Neuronal stem cell (in vitro differentiated cells): ENCODE measurements around the gene PCYOX1L.

Source experiments
- DNase-seq: peaks from one replicate; pipeline ENCODE4 v3.0.0-alpha.2; 2013; ENCODE audit warnings: low spot score
- H2AFZ ChIP-seq: one replicate; pipeline ENCODE4 v1.6.1; 2013; ENCODE audit warnings: mild to moderate bottlenecking, low read length, inconsistent platforms
- H2AK5ac ChIP-seq: 2 replicates; pipeline ENCODE4 v1.6.1; 2013; ENCODE audit warnings: low read depth, mild to moderate bottlenecking, inconsistent platforms, low read length, moderate library complexity, mixed read lengths
- H2BK120ac ChIP-seq: 2 replicates; pipeline ENCODE4 v1.6.1; 2013; ENCODE audit warnings: low read depth, mild to moderate bottlenecking, inconsistent platforms, low read length, moderate library complexity, mixed read lengths
- H2BK12ac ChIP-seq: one replicate; pipeline ENCODE4 v1.6.1; 2013; ENCODE audit warnings: low read length, inconsistent platforms
- H2BK15ac ChIP-seq: 2 replicates; pipeline ENCODE4 v1.6.1; 2013; ENCODE audit warnings: mild to moderate bottlenecking, low read length, inconsistent platforms, mixed read lengths
- H2BK5ac ChIP-seq: one replicate; pipeline ENCODE4 v1.6.1; 2013; ENCODE audit warnings: inconsistent platforms, mild to moderate bottlenecking, low read length, moderate library complexity
- H3K14ac ChIP-seq: one replicate; pipeline ENCODE4 v1.6.1; 2013; ENCODE audit warnings: low read length, inconsistent platforms
- H3K18ac ChIP-seq: 2 replicates; pipeline ENCODE4 v1.6.1; 2013; ENCODE audit warnings: low read length, inconsistent platforms
- H3K23ac ChIP-seq: 2 replicates; pipeline ENCODE4 v1.6.1; 2013; ENCODE audit warnings: low read depth, mild to moderate bottlenecking, mixed read lengths, low read length, inconsistent platforms; ENCODE audit not compliant: poor library complexity
- H3K27ac ChIP-seq: replicated peaks from 3 replicates; pipeline ENCODE4 v1.5.1; 2013; ENCODE audit warnings: low read length, inconsistent platforms
- H3K27me3 ChIP-seq, 3 experiments: 2 replicates each; pipeline ENCODE4 v1.6.1; 2013; ENCODE audit warnings: low read length in 3 of 3, mild to moderate bottlenecking in 2 of 3, inconsistent platforms in 1 of 3, low read depth in 1 of 3, mixed read lengths in 1 of 3, moderate library complexity in 1 of 3; ENCODE audit not compliant: control insufficient read depth in 3 of 3, insufficient read depth in 3 of 3
- H3K36me3 ChIP-seq, 2 donors: replicated peaks in 1 of 2; 2 replicates each; pipeline ENCODE4 v1.6.1; 2013; ENCODE audit warnings: low read length in 2 of 2; ENCODE audit not compliant: control insufficient read depth in 2 of 2, insufficient read depth in 2 of 2
- H3K4ac ChIP-seq: 2 replicates; pipeline ENCODE4 v1.6.1; 2013; ENCODE audit warnings: inconsistent platforms, mild to moderate bottlenecking, low read length, moderate library complexity
- H3K4me1 ChIP-seq, 2 donors: 1 replicate in 1 of 2; 2 replicates in 1 of 2; pipeline ENCODE4 v1.6.1; 2013; ENCODE audit warnings: low read length in 2 of 2, low read depth in 1 of 2; ENCODE audit not compliant: control insufficient read depth in 2 of 2, insufficient read depth in 1 of 2
- H3K4me2 ChIP-seq: one replicate; pipeline ENCODE4 v1.6.1; 2013; ENCODE audit warnings: mild to moderate bottlenecking, low read length, inconsistent platforms; ENCODE audit not compliant: insufficient read depth, poor library complexity, severe bottlenecking
- H3K4me3 ChIP-seq, 2 donors: 2 replicates each; pipeline ENCODE4 v1.5.1; 2013; ENCODE audit warnings: low read length in 2 of 2, mild to moderate bottlenecking in 2 of 2, inconsistent platforms in 1 of 2, moderate library complexity in 1 of 2
- H3K79me1 ChIP-seq: one replicate; pipeline ENCODE4 v1.6.1; 2013; ENCODE audit warnings: low read depth, mild to moderate bottlenecking, inconsistent platforms, low read length, moderate library complexity
- H3K9ac ChIP-seq: one replicate; pipeline ENCODE4 v1.6.1; 2013; ENCODE audit warnings: mild to moderate bottlenecking, low read depth, low read length, inconsistent platforms; ENCODE audit not compliant: poor library complexity
- H3K9me3 ChIP-seq, 2 donors: replicated peaks in 1 of 2; 2 replicates each; pipeline versions ENCODE3 to v1.6.1; 2013; ENCODE audit warnings: low read length in 2 of 2, mild to moderate bottlenecking in 2 of 2, inconsistent platforms in 1 of 2, low read depth in 1 of 2, mixed read lengths in 1 of 2, moderate library complexity in 1 of 2; ENCODE audit not compliant: control insufficient read depth in 2 of 2, insufficient read depth in 1 of 2
- H4K8ac ChIP-seq: one replicate; pipeline ENCODE4 v1.6.1; 2013; ENCODE audit warnings: low read depth, mild to moderate bottlenecking, inconsistent platforms, low read length, moderate library complexity
- H4K91ac ChIP-seq: one replicate; pipeline ENCODE4 v1.6.1; 2013; ENCODE audit warnings: low read length, low read depth, mild to moderate bottlenecking, inconsistent platforms; ENCODE audit not compliant: poor library complexity
- WGBS, 2 donors: extraction: QIAGEN DNeasy Blood & Tissue Kit; methylation state at CpG; one replicate each; pipeline ENCODE4 v1.1.7; 2013; ENCODE audit warnings: missing lambda C conversion rate in 2 of 2, mixed read lengths in 1 of 2; ENCODE audit not compliant: insufficient read length in 2 of 2, insufficient replicate concordance in 1 of 2; ENCODE audit errors: extremely low coverage in 2 of 2; 5-methylcytosine and 5-hydroxymethylcytosine counted together

Gene PCYOX1L

DNA sequence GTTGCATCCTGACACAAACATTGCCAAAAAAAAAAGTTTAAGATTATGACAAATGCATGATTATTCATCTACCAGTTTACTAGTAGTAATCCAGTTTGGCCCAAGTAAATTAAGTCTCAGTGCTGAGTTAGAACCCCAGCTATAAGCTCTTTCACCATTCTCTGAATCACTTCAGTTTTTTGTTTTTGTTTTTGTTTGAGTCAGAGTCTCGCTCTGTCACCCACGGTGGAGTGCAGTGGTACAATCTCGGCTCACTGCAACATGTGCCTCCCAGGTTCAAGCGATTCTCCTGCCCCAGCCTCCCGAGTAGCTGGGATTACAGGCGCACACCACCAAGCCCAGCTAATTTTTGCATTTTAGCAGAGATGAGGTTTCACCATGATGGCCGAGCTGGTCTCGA is 1.5 kb upstream of the PCYOX1L start:
- H3K4ac ChIP-seq, result no peak overlapping the region
- no peak overlapping the region for H2BK12ac ChIP-seq
- no peak overlapping the region for H2BK120ac ChIP-seq
- H3K79me1 ChIP-seq, result no peaks in the 10 kb centered on the region
- H3K23ac ChIP-seq, result no peak overlapping the region
- no peak overlapping the region for H3K27ac ChIP-seq
- no peak overlapping the region for H3K18ac ChIP-seq
- H3K27me3 ChIP-seq, result no peaks in the 10 kb centered on the region
- H3K9ac ChIP-seq, result no peak overlapping the region
- H2AFZ ChIP-seq, result no peak overlapping the region
- no peaks in the 10 kb centered on the region for H3K9me3 ChIP-seq
- no peak overlapping the region for H3K4me3 ChIP-seq
- peaks cover 5 to 48% of the 10 kb centered on the region in 2 donors for H3K36me3 ChIP-seq
- no peak overlapping the region for H2AK5ac ChIP-seq
- H2BK5ac ChIP-seq, result no peak overlapping the region
- no peak for DNase-seq
- no peak overlapping the region for H4K91ac ChIP-seq
- H3K4me1 ChIP-seq, result peaks cover 3 to 5% of the 10 kb centered on the region in 2 donors
- WGBS, 2 donors, result no CpG with 5 or more reads among the region's 8 CpGs
- no peak overlapping the region for H3K4me2 ChIP-seq
- no peak overlapping the region for H3K14ac ChIP-seq
- no peak overlapping the region for H2BK15ac ChIP-seq
- H4K8ac ChIP-seq, result no peak overlapping the region

DNA sequence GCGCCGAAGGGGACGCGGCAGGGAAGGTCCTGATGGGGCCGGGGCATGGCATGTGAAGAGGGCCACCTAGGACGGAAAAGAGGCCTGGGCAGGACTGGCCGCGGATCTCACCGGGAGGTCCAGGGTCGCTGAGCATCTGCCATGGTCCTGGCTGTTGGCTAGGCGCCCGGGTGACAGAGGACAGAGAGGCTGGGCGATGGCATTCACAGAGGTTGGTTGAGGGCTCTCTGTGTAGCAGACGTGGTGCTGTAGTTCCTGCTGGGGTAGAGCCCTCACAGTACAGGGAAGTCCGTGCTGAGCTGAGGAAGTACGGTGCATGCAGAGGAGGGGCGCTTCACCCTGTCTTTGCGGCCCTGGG is 427 bp downstream of the PCYOX1L start:
- H3K4ac ChIP-seq, result no peak overlapping the region
- peak overlapping the region; percentile 99 for H4K8ac ChIP-seq
- H4K91ac ChIP-seq, result no peak overlapping the region
- H2BK120ac ChIP-seq, result no peak overlapping the region
- H3K9ac ChIP-seq, result peak overlapping the region; percentile 80
- peaks cover 3 to 5% of the 10 kb centered on the region in 2 donors for H3K4me1 ChIP-seq
- H3K14ac ChIP-seq, result no peak overlapping the region
- peak overlapping the region; percentile 97 for H3K18ac ChIP-seq
- peak overlapping the region; percentile 76 for H2AK5ac ChIP-seq
- no peak overlapping the region for H3K27ac ChIP-seq
- no peaks in the 10 kb centered on the region for H3K27me3 ChIP-seq
- H3K4me2 ChIP-seq, result peak overlapping the region; percentile 90
- peak overlapping the region; percentile 54 for H2BK5ac ChIP-seq
- H3K79me1 ChIP-seq, result no peaks in the 10 kb centered on the region
- DNase-seq, result no peak
- peak overlapping the region; percentile 10 for H2BK15ac ChIP-seq
- H3K9me3 ChIP-seq, result no peaks in the 10 kb centered on the region
- H2AFZ ChIP-seq, result peak overlapping the region; percentile 97
- H3K4me3 ChIP-seq, result peak overlapping the region; percentile 88 to 92
- H3K36me3 ChIP-seq, result peaks cover 2 to 29% of the 10 kb centered on the region in 2 donors
- H3K23ac ChIP-seq, result peak overlapping the region; percentile 71
- no peak overlapping the region for H2BK12ac ChIP-seq
- WGBS, 2 donors, result no CpG with 5 or more reads among the region's 18 CpGs

DNA sequence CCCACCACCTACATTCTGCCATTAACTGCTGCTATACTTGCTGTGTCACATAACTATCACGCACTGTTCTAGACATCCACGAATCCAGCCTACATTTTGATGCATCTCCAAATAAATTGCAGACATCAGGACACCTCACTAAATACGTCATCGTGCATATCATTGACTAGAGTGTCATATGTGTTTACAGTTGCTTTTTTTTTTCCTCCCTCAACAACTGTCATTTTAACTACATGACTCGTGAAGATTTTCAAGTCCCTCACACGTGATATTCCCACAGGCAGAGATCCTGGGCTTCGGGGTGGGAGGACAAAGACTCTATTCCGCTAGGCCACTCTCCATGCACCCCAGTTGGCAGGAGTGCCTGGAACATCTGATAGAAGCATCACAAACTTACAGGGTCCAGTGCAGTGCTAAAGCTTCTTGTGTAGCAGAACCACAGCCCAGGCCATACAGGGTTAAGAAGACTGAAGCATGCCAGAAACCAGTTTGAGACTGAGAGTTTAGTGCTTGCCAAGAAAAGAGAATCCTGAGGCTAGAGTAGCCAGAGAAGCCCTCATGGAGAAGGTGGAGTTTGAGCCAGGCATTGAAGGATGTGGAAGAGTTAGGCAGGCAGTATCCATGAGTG is 1.1 kb downstream of the PCYOX1L start:
- H2AFZ ChIP-seq, result no peak overlapping the region
- H2AK5ac ChIP-seq, result no peak overlapping the region
- no peak overlapping the region for H3K14ac ChIP-seq
- H3K18ac ChIP-seq, result no peak overlapping the region
- H3K4me1 ChIP-seq, result peaks cover 5 to 7% of the 10 kb centered on the region in 2 donors
- no peak overlapping the region for H2BK12ac ChIP-seq
- H3K4me3 ChIP-seq, result peak overlapping the region in 1 of 2 donors; percentile 88
- no peak overlapping the region for H2BK120ac ChIP-seq
- no peak overlapping the region for H3K4ac ChIP-seq
- H4K91ac ChIP-seq, result no peak overlapping the region
- no peak overlapping the region for H3K4me2 ChIP-seq
- no peaks in the 10 kb centered on the region for H3K27me3 ChIP-seq
- H3K9me3 ChIP-seq, result no peaks in the 10 kb centered on the region
- peaks cover 2 to 22% of the 10 kb centered on the region in 2 donors for H3K36me3 ChIP-seq
- no CpG with 5 or more reads among the region's 8 CpGs for WGBS, 2 donors
- H3K79me1 ChIP-seq, result no peaks in the 10 kb centered on the region
- H3K27ac ChIP-seq, result no peak overlapping the region
- no peak overlapping the region for H3K9ac ChIP-seq
- no peak overlapping the region for H2BK5ac ChIP-seq
- no peak overlapping the region for H4K8ac ChIP-seq
- no peak for DNase-seq
- H3K23ac ChIP-seq, result no peak overlapping the region
- no peak overlapping the region for H2BK15ac ChIP-seq

DNA sequence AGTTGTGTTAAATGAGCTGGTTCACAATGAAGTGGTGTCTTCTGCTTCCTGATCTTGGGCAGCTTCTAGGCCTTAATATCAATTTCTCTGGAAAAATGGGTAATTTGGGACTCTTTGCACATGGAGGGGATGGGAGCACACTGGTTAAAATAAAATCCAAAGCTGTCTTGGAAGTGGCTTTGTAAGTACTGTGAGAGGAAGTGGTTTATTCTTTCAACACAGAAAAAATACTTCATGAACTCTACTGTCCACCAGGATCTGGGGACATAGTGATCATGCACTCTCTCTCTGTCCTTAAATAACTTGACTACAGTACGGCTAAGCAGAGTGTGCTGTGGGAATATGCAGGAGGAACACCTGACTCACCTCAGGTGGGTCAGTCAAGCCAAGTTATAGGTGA is 2.4 kb downstream of the PCYOX1L start:
- Histone ChIP-seq H2AFZ (no peak overlapping the region), H2BK5ac (no peak overlapping the region), H3K27ac (no peak overlapping the region), H4K8ac (no peak overlapping the region), H3K4me2 (no peak overlapping the region), H3K4me3 (no peak overlapping the region), H3K23ac (no peak overlapping the region), H3K4ac (no peak overlapping the region), H3K79me1 (no peaks in the 10 kb centered on the region), H2AK5ac (no peak overlapping the region), H3K9ac (no peak overlapping the region), H3K14ac (no peak overlapping the region), H3K9me3 (no peaks in the 10 kb centered on the region), H3K4me1 (peaks cover 5 to 7% of the 10 kb centered on the region in 2 donors), H4K91ac (no peak overlapping the region), H2BK12ac (no peak overlapping the region), H3K27me3 (no peaks in the 10 kb centered on the region), H3K36me3 (peaks cover 0 to 11% of the 10 kb centered on the region in 2 donors), H2BK120ac (no peak overlapping the region), H2BK15ac (no peak overlapping the region), H3K18ac (no peak overlapping the region)
- no CpG with 5 or more reads among the region's 1 CpG for WGBS, 2 donors
- DNase-seq, result no peak
